Stimulated activated CD8-positive, alpha-beta memory T cell treated with anti-CD3 and anti-CD28 coated beads, Interleukin-15, amount 100 ng/mL, for 4 hours (primary cell): ENCODE data around the gene CDK14.

ENCODE experiments used
- DNase-seq, 2 donors: peaks; one replicate each; pipeline ENCODE4 v3.0.0-alpha.2; 2020; ENCODE audit warnings: low read depth in 2 of 2

CDK14 gene

GRCh38 chr7:90596671-90597562, 796 bp downstream of the CDK14 start:
- no peak for DNase-seq

- no peak for DNase-seq
These were observed 1.6 kb downstream of the CDK14 start for GRCh38 chr7:90597563-90598253.

GRCh38 chr7:90599038-90599437, 2.9 kb downstream of the CDK14 start:
- DNase-seq, result no peak

GRCh38 chr7:90599892-90600555, 3.9 kb downstream of the CDK14 start:
- no peak for DNase-seq

GRCh38 chr7:90602303-90602702, 6.2 kb downstream of the CDK14 start:
- no peak for DNase-seq

GRCh38 chr7:90603346-90603745, 7.2 kb downstream of the CDK14 start:
- DNase-seq, result no peak

GRCh38 chr7:90604383-90604782, 8.3 kb downstream of the CDK14 start:
- no peak for DNase-seq

GRCh38 chr7:90605055-90605454, 8.9 kb downstream of the CDK14 start:
- DNase-seq, result no peak

- no peak for DNase-seq
These were observed 11.1 kb downstream of the CDK14 start for GRCh38 chr7:90607196-90607595.

GRCh38 chr7:90610105-90610504, 14.0 kb downstream of the CDK14 start:
- DNase-seq, result no peak

- DNase-seq, result no peak
These were observed 15.0 kb downstream of the CDK14 start for GRCh38 chr7:90611115-90611514.

GRCh38 chr7:90613088-90613498, 17.0 kb downstream of the CDK14 start:
- no peak for DNase-seq

- no peak for DNase-seq
These were observed 21.3 kb downstream of the CDK14 start for GRCh38 chr7:90617442-90617841.

GRCh38 chr7:90618876-90619275, 22.8 kb downstream of the CDK14 start:
- no peak for DNase-seq

GRCh38 chr7:90621125-90621746, 25.1 kb downstream of the CDK14 start:
- DNase-seq, result no peak

- DNase-seq, result no peak
These were observed 25.6 kb downstream of the CDK14 start for GRCh38 chr7:90621747-90622140.

GRCh38 chr7:90622670-90623069, 26.5 kb downstream of the CDK14 start:
- DNase-seq, result no peak

GRCh38 chr7:90624225-90624911, 28.2 kb downstream of the CDK14 start:
- DNase-seq, result no peak

GRCh38 chr7:90625051-90625450, 28.9 kb downstream of the CDK14 start:
- no peak for DNase-seq

GRCh38 chr7:90625562-90625961, 29.4 kb downstream of the CDK14 start:
- no peak for DNase-seq

- DNase-seq, result no peak
These were observed 29.9 kb downstream of the CDK14 start for GRCh38 chr7:90626013-90626412.
